Measurements from ENCODE around the gene CDC73.

DNA sequence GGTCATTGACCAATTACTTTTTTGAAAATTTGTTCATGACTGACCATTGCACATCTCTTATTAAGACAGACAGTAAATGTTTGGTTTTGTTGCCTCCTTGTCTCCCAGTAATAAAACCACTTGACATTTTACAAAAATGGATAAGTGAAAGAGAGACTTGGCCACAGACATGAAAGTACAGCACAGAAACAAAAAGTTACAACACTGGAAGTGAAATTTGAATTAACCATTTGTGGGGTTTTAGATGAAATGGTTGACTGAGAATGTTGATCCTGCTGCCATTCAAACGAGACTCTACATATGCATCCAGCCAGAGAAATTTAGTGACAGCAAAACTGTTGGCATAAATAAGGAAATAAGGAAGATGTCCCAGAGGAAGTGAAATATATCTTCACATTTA lies 143.9 kb downstream of the CDC73 start:
- no peak for TF ChIP-seq POLR2A (IDR thresholded peaks at IDR 0.05; ENCODE audit: low read depth)
- TF ChIP-seq, protein P1, sequence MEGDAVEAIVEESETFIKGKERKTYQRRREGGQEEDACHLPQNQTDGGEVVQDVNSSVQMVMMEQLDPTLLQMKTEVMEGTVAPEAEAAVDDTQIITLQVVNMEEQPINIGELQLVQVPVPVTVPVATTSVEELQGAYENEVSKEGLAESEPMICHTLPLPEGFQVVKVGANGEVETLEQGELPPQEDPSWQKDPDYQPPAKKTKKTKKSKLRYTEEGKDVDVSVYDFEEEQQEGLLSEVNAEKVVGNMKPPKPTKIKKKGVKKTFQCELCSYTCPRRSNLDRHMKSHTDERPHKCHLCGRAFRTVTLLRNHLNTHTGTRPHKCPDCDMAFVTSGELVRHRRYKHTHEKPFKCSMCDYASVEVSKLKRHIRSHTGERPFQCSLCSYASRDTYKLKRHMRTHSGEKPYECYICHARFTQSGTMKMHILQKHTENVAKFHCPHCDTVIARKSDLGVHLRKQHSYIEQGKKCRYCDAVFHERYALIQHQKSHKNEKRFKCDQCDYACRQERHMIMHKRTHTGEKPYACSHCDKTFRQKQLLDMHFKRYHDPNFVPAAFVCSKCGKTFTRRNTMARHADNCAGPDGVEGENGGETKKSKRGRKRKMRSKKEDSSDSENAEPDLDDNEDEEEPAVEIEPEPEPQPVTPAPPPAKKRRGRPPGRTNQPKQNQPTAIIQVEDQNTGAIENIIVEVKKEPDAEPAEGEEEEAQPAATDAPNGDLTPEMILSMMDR (IDR thresholded peaks at IDR 0.05), result no peak
- no peak for TF ChIP-seq EP300 (IDR thresholded peaks at IDR 0.05)
- no peak for TF ChIP-seq POLR2AphosphoS5 (IDR thresholded peaks at IDR 0.05)
